ENCODE data around the gene RIPOR2.

DNA sequence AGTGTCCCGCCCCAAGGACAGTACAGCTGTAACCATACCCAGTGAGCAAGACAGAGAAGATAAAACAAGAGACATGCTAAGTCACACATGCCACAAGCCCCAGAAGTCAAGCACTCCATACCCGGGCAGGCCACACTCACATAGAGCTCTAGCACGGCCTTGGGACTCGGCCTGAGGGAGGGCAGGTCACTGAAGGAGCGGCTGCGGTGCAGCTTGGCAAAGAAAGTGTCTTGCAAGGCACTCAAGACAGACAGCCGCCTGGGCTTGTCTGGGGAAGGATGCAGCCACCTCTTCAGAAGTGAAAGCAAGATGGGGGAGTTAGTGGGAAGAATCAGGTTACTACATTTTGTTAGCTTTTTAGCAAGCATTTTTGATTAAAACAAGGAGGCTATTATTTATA, 88.4 kb downstream of the RIPOR2 start:
- no peak for TF ChIP-seq POLR2AphosphoS5 (IDR thresholded peaks at IDR 0.05; ENCODE audit: insufficient read depth, low read depth, low read length)
- TF ChIP-seq, protein P1, sequence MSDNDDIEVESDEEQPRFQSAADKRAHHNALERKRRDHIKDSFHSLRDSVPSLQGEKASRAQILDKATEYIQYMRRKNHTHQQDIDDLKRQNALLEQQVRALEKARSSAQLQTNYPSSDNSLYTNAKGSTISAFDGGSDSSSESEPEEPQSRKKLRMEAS (IDR thresholded peaks at IDR 0.05; ENCODE audit: insufficient read depth, insufficient read length), result no peak
- no peak for TF ChIP-seq POLR2A (IDR thresholded peaks at IDR 0.05; ENCODE audit: low read depth, low read length)
- TF ChIP-seq, protein P2, sequence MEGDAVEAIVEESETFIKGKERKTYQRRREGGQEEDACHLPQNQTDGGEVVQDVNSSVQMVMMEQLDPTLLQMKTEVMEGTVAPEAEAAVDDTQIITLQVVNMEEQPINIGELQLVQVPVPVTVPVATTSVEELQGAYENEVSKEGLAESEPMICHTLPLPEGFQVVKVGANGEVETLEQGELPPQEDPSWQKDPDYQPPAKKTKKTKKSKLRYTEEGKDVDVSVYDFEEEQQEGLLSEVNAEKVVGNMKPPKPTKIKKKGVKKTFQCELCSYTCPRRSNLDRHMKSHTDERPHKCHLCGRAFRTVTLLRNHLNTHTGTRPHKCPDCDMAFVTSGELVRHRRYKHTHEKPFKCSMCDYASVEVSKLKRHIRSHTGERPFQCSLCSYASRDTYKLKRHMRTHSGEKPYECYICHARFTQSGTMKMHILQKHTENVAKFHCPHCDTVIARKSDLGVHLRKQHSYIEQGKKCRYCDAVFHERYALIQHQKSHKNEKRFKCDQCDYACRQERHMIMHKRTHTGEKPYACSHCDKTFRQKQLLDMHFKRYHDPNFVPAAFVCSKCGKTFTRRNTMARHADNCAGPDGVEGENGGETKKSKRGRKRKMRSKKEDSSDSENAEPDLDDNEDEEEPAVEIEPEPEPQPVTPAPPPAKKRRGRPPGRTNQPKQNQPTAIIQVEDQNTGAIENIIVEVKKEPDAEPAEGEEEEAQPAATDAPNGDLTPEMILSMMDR (IDR thresholded peaks at IDR 0.05; ENCODE audit: extremely low read depth in 1 of 2, insufficient read depth in 1 of 2, low read depth in 1 of 2, low read length in 2 of 2), result no peak

Measured in endothelial cell of umbilical vein (primary cell).